Gastrocnemius medialis (tissue), 4 donors: ENCODE data around the gene SIK2.

Source experiments
- POLR2A ChIP-seq, 2 donors: fragments of 450-650 bp; IDR thresholded peaks; one replicate each; pipeline ENCODE4 v1.6.1; 2017; ENCODE audit warnings: antibody characterized with exemption in 2 of 2, mild to moderate bottlenecking in 2 of 2, moderate library complexity in 2 of 2
- TF ChIP-seq, protein P1 (sequence below), 5 experiments: fragments of 450-650 bp in 3 of 5; fragments of 200-600 bp in 2 of 5; sonication (generic) in 2 of 5; IDR thresholded peaks in 4 of 5; conservative IDR thresholded peaks in 1 of 5; 1 replicate in 4 of 5; 2 replicates in 1 of 5; pipeline ENCODE4 v1.5.1; 2016 to 2019; ENCODE audit warnings: antibody characterized with exemption in 5 of 5, mild to moderate bottlenecking in 3 of 5, moderate library complexity in 3 of 5

DNA sequence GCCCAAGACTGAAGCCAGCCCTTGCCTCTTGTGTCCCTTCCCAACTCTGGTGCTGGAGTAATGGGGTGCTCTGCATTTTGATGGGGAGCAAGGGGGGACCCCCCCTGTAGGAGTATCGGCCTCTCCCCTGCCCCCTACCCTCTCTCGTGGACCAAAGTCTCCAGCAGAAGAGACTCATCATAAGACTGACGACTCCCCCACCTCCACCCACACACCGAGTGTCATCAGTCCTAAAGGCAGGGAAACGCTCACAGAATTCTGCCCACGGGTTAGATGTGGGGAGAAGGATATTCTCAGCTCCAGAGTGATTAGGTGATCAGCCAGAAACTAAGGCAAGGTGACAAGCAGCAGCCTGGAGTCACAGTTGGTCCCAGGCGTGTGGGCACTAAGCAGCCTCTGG lies 125.2 kb downstream of the SIK2 start:
- TF ChIP-seq, protein P1, sequence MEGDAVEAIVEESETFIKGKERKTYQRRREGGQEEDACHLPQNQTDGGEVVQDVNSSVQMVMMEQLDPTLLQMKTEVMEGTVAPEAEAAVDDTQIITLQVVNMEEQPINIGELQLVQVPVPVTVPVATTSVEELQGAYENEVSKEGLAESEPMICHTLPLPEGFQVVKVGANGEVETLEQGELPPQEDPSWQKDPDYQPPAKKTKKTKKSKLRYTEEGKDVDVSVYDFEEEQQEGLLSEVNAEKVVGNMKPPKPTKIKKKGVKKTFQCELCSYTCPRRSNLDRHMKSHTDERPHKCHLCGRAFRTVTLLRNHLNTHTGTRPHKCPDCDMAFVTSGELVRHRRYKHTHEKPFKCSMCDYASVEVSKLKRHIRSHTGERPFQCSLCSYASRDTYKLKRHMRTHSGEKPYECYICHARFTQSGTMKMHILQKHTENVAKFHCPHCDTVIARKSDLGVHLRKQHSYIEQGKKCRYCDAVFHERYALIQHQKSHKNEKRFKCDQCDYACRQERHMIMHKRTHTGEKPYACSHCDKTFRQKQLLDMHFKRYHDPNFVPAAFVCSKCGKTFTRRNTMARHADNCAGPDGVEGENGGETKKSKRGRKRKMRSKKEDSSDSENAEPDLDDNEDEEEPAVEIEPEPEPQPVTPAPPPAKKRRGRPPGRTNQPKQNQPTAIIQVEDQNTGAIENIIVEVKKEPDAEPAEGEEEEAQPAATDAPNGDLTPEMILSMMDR (IDR thresholded peaks at IDR 0.05 in 4 of 5, conservative IDR thresholded peaks at IDR 0.05 in 1 of 5), result no peak
- no peak for TF ChIP-seq POLR2A (IDR thresholded peaks at IDR 0.05)
